ENCODE data around the gene CFAP100.

DNA sequence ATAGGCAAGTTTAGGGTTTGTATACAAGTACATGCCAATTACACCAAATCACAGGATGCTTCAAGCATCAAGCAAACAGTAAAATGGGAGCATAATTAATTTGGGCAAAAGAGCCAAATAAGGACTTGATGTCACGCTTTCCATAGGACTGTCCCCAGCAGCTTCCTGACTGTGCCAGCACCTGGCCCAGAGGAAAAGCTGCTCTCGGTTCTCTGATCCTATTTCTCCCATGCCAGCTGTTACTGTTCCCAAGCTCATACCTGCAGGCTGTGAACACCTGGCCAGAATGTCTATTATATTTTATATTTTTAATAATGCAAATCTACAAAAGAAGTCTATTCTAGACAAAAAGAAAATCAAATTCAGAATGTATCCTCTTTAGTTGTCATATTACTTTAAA is 68.8 kb downstream of the CFAP100 start:
- TF ChIP-seq EZH2 (IDR thresholded peaks at IDR 0.05; ENCODE audit: low read length, unreplicated experiment) (no peak), EZH2phosphoT487 (IDR thresholded peaks at IDR 0.05; ENCODE audit: borderline replicate concordance, low read length) (no peak)
- TF ChIP-seq, protein P1, sequence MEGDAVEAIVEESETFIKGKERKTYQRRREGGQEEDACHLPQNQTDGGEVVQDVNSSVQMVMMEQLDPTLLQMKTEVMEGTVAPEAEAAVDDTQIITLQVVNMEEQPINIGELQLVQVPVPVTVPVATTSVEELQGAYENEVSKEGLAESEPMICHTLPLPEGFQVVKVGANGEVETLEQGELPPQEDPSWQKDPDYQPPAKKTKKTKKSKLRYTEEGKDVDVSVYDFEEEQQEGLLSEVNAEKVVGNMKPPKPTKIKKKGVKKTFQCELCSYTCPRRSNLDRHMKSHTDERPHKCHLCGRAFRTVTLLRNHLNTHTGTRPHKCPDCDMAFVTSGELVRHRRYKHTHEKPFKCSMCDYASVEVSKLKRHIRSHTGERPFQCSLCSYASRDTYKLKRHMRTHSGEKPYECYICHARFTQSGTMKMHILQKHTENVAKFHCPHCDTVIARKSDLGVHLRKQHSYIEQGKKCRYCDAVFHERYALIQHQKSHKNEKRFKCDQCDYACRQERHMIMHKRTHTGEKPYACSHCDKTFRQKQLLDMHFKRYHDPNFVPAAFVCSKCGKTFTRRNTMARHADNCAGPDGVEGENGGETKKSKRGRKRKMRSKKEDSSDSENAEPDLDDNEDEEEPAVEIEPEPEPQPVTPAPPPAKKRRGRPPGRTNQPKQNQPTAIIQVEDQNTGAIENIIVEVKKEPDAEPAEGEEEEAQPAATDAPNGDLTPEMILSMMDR (conservative IDR thresholded peaks at IDR 0.05; ENCODE audit: low read depth, low read length), result no peak

Data from PC-3 (cell line).